ENCODE measurements around the gene SMS.

Gene SMS

DNA sequence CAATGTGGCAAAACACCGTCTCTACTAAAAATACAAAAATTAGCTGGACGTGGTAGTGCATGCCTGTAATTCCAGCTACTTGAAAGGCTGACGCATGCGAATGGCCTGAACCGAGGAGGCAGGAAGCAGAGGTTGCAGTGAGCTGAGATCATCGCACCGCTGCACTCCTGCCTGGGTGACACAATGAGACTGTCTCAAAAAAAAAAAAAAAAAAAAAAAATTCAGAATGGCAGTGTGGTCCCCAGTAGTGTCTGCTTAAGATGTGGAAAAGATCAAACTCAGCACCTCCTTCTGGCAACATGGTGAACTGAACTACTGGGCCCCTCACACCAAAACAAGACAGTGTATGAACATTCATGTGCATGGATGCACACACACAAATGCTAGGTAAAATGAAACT is 32.2 kb downstream of the SMS start:
- Histone ChIP-seq H3K36me3 (replicated peaks; ENCODE audit: low read depth, low read length) (peaks cover 22% of the 10 kb centered on the region), H3K9me3 (ENCODE audit: insufficient read depth, low read length) (no peaks in the 10 kb centered on the region), H3K4me3 (ENCODE audit: low read length) (no peak overlapping the region), H3K79me2 (ENCODE audit: low read length) (peaks cover 5% of the 10 kb centered on the region; the same call in 1 of the 2 replicates), H3K9ac (ENCODE audit: low read length) (no peak overlapping the region), H4K20me1 (ENCODE audit: insufficient read depth, low read length) (no peaks in the 10 kb centered on the region; the same call in 1 of the 2 replicates), H3K4me2 (ENCODE audit: low read length) (no peak overlapping the region), H3K27me3 (ENCODE audit: low read depth, low read length) (no peaks in the 10 kb centered on the region), H3K4me1 (ENCODE audit: low read length) (peaks cover 14% of the 10 kb centered on the region), H3K27ac (ENCODE audit: low read length) (no peak overlapping the region), H2AFZ (ENCODE audit: low read depth, low read length) (no peak overlapping the region)
- no peak for TF ChIP-seq EZH2phosphoT487 (IDR thresholded peaks at IDR 0.05; ENCODE audit: low read depth)
- TF ChIP-seq, protein P1, sequence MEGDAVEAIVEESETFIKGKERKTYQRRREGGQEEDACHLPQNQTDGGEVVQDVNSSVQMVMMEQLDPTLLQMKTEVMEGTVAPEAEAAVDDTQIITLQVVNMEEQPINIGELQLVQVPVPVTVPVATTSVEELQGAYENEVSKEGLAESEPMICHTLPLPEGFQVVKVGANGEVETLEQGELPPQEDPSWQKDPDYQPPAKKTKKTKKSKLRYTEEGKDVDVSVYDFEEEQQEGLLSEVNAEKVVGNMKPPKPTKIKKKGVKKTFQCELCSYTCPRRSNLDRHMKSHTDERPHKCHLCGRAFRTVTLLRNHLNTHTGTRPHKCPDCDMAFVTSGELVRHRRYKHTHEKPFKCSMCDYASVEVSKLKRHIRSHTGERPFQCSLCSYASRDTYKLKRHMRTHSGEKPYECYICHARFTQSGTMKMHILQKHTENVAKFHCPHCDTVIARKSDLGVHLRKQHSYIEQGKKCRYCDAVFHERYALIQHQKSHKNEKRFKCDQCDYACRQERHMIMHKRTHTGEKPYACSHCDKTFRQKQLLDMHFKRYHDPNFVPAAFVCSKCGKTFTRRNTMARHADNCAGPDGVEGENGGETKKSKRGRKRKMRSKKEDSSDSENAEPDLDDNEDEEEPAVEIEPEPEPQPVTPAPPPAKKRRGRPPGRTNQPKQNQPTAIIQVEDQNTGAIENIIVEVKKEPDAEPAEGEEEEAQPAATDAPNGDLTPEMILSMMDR (IDR thresholded peaks at IDR 0.05; ENCODE audit: low read depth, low read length), result no peak

DNA sequence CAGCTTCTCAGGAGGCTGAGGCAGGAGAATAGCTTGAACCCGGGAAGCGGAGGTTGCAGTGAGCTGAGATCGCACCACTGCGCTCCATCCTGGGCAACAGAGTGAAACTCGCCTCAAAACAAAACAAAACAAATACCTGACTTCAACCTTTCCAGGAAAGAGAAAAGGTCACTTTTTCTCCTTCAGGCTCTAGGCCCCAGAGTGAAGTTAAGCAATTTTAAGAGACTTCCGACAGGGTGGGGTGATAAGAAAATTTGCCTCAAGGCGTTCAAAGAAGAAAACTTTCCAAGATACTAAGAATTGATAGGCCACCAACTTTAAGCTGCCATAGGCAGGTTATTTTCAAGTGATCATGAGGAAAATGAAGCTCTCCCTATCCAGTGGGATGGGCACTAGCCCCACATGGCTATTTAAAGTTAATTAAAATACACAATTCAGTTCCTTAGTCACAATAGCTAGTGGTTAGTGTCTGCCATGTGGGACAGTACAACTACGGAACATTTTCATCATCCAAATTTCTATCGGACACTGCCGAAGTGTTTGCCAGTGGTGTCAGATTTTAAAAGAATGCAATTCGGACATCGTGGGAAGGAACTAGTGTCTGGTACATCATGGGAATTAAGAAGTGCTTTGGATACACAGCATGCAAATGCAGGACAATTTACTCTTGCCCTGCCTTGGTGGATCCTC is 33.0 kb downstream of the SMS start:
- Histone ChIP-seq H3K79me2 (ENCODE audit: low read length) (peaks cover 2% of the 10 kb centered on the region; the same call in 1 of the 2 replicates), H3K4me1 (ENCODE audit: low read length) (peaks cover 11% of the 10 kb centered on the region), H3K36me3 (replicated peaks; ENCODE audit: low read depth, low read length) (peaks cover 26% of the 10 kb centered on the region), H3K27ac (ENCODE audit: low read length) (no peak overlapping the region), H3K27me3 (ENCODE audit: low read depth, low read length) (no peaks in the 10 kb centered on the region), H3K4me2 (ENCODE audit: low read length) (peak overlapping the region; percentile 52), H3K9ac (ENCODE audit: low read length) (no peak overlapping the region), H3K4me3 (ENCODE audit: low read length) (no peak overlapping the region), H4K20me1 (ENCODE audit: insufficient read depth, low read length) (no peaks in the 10 kb centered on the region; the same call in 1 of the 2 replicates), H2AFZ (ENCODE audit: low read depth, low read length) (no peak overlapping the region), H3K9me3 (ENCODE audit: insufficient read depth, low read length) (no peaks in the 10 kb centered on the region)
- no peak for TF ChIP-seq EZH2phosphoT487 (IDR thresholded peaks at IDR 0.05; ENCODE audit: low read depth)
- TF ChIP-seq, protein P1 (IDR thresholded peaks at IDR 0.05; ENCODE audit: low read depth, low read length), result no peak

DNA sequence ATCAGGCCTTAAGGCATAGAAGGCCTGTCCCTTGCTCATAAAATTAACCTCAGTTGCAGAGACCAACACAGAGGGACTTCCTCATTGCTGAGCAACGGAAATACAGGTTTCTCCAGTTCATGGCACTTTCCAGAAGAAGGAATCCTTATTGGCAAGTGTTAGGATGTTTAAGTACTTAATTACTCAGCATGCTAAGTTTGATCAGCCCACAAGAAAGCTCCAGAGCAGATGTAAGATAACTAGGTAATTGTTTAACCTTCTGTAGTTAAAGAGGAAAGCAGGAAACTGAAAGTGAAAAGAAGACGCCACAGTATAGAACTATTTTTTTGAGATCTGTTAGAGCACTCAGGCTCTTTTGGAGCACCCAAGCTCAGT is 33.5 kb downstream of the SMS start:
- Histone ChIP-seq H4K20me1 (ENCODE audit: insufficient read depth, low read length) (no peaks in the 10 kb centered on the region; the same call in 1 of the 2 replicates), H3K9ac (ENCODE audit: low read length) (no peak overlapping the region), H2AFZ (ENCODE audit: low read depth, low read length) (no peak overlapping the region), H3K27ac (ENCODE audit: low read length) (peak overlapping the region; percentile 45), H3K4me2 (ENCODE audit: low read length) (peak overlapping the region; percentile 52), H3K79me2 (ENCODE audit: low read length) (peaks cover under 1% of the 10 kb centered on the region; the same call in 1 of the 2 replicates), H3K36me3 (replicated peaks; ENCODE audit: low read depth, low read length) (peaks cover 30% of the 10 kb centered on the region), H3K27me3 (ENCODE audit: low read depth, low read length) (no peaks in the 10 kb centered on the region), H3K4me1 (ENCODE audit: low read length) (peaks cover 10% of the 10 kb centered on the region), H3K4me3 (ENCODE audit: low read length) (no peak overlapping the region; the same call in 1 of the 2 replicates), H3K9me3 (ENCODE audit: insufficient read depth, low read length) (no peaks in the 10 kb centered on the region)
- TF ChIP-seq, protein P1 (IDR thresholded peaks at IDR 0.05; ENCODE audit: low read depth, low read length), result no peak
- TF ChIP-seq EZH2phosphoT487 (IDR thresholded peaks at IDR 0.05; ENCODE audit: low read depth), result no peak

DNA sequence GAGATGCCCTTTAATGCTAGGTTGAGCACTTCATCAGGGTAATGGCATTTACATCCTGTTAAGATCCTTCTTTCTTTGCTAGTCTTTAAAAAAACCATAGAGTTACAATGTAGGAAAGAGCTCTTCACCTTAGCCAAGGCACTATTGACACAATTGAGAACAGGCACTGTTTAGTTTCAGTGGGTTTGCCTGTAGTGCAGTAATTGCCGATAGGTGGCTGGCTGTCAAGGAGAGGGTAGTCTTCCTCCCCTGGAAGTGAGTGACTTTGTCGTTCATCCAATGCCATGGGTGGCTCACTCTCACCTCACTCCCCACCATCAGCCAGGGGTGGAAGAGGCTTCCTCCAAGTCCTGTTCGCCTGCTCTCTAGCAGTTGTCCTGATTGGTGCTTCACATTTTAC is 34.7 kb downstream of the SMS start:
- H2AFZ ChIP-seq (ENCODE audit: low read depth, low read length), result no peak overlapping the region
- no peak overlapping the region for H3K27ac ChIP-seq (ENCODE audit: low read length)
- no peaks in the 10 kb centered on the region for H3K9me3 ChIP-seq (ENCODE audit: insufficient read depth, low read length)
- H3K4me2 ChIP-seq (ENCODE audit: low read length), result no peak overlapping the region
- H3K4me1 ChIP-seq (ENCODE audit: low read length), result peaks cover 10% of the 10 kb centered on the region
- TF ChIP-seq EZH2phosphoT487 (IDR thresholded peaks at IDR 0.05; ENCODE audit: low read depth), result no peak
- TF ChIP-seq, protein P1 (IDR thresholded peaks at IDR 0.05; ENCODE audit: low read depth, low read length), result no peak
- H4K20me1 ChIP-seq (ENCODE audit: insufficient read depth, low read length), result no peaks in the 10 kb centered on the region
- no peaks in the 10 kb centered on the region for H3K79me2 ChIP-seq (ENCODE audit: low read length)
- H3K27me3 ChIP-seq (ENCODE audit: low read depth, low read length), result no peaks in the 10 kb centered on the region
- H3K4me3 ChIP-seq (ENCODE audit: low read length), result no peak overlapping the region
- H3K36me3 ChIP-seq (replicated peaks; ENCODE audit: low read depth, low read length), result peaks cover 30% of the 10 kb centered on the region
- no peak overlapping the region for H3K9ac ChIP-seq (ENCODE audit: low read length)

Data from OCI-LY3 (cell line).